ENCODE results near the gene PDPR. TPM values are rescaled to one million over a fixed set of nuclear protein-coding genes. Genes with fewer than 3 reads are reported as not detected.
"Not testable (repeated sequence)": the region's sequence is repeated elsewhere in the genome, so short reads cannot be mapped to it uniquely, and the experiment has no call there.

The PDPR gene
- total RNA-seq, 4 donors from 2014 or later, result 29.1 to 36.2 (median 31.7) TPM

- no peak overlapping the region for H3K4me3 ChIP-seq
- intact Hi-C loops (cut with DNase I; ENCODE audit: low total_unique reads), result loop anchor here (10.0 kb wide), 1 partner anchor 94 kb away; the partner anchor contains the start of gene EXOSC6
- peaks cover 0 to 14% (median 5%) of the 10 kb centered on the region in 4 donors for H3K4me1 ChIP-seq
- no peak for DNase-seq
- in situ Hi-C loops (cut with MboI; ENCODE audit: low pct_ligation_motif_present in 1 of 4, low pct_unique_long_range_greater_than_20kb in 1 of 4, low sequenced_read_pairs in 3 of 4), result loop anchor here in 1 of 4 donors (25.0 kb wide), 1 partner anchor 101 kb away; the partner anchor contains the start of gene EXOSC6
- TF ChIP-seq POLR2A (IDR thresholded peaks at IDR 0.05), result no peak
- TF ChIP-seq EP300 (IDR thresholded peaks at IDR 0.05; ENCODE audit: low read depth), result no peak
- no peak for TF ChIP-seq CTCF (IDR thresholded peaks at IDR 0.05)
- no peak for TF ChIP-seq POLR2AphosphoS5 (IDR thresholded peaks at IDR 0.05)
- no peaks in the 10 kb centered on the region for H3K27me3 ChIP-seq
- peaks cover 0 to 50% (median 23%) of the 10 kb centered on the region in 4 donors for H3K36me3 ChIP-seq
- no peak overlapping the region for H3K27ac ChIP-seq
- H3K9me3 ChIP-seq, result no peaks in the 10 kb centered on the region
- 96 to 100% methylated on average over 1 to 6 of the region's 6 CpGs for WGBS, 2 donors (ENCODE audit: low coverage in 1 of 2)
Measured at GRCh38 chr16:70160821-70161220, 46.7 kb downstream of the PDPR start.

GRCh38 chr16:70161350-70161749 lies 47.2 kb downstream of the PDPR start:
- Histone ChIP-seq H3K36me3 (peaks cover 0 to 45% (median 21%) of the 10 kb centered on the region in 4 donors), H3K9me3 (no peaks in the 10 kb centered on the region), H3K4me1 (peaks cover 0 to 14% (median 5%) of the 10 kb centered on the region in 4 donors), H3K4me3 (no peak overlapping the region), H3K27ac (peak overlapping the region in 1 of 4 donors; percentile 15), H3K27me3 (no peaks in the 10 kb centered on the region)
- DNase-seq, result no peak
- intact Hi-C loops (cut with DNase I; ENCODE audit: low total_unique reads) (loop anchor here (10.0 kb wide), 1 partner anchor 93 kb away; the partner anchor contains the start of gene EXOSC6), in situ Hi-C loops (cut with MboI; ENCODE audit: low pct_ligation_motif_present in 1 of 4, low pct_unique_long_range_greater_than_20kb in 1 of 4, low sequenced_read_pairs in 3 of 4) (loop anchor here in 1 of 4 donors (25.0 kb wide), 1 partner anchor 101 kb away; the partner anchor contains the start of gene EXOSC6)
- 83 to 94% methylated on average over 3 to 6 of the region's 6 CpGs for WGBS, 2 donors (ENCODE audit: low coverage in 1 of 2)
- TF ChIP-seq EP300 (IDR thresholded peaks at IDR 0.05; ENCODE audit: low read depth), result no peak

- Histone ChIP-seq H3K27me3 (no peaks in the 10 kb centered on the region), H3K36me3 (peaks cover 0 to 38% (median 17%) of the 10 kb centered on the region in 4 donors), H3K4me3 (no peak overlapping the region), H3K27ac (peak overlapping the region in 2 of 4 donors; percentile 15 to 30), H3K4me1 (peaks cover 0 to 14% (median 5%) of the 10 kb centered on the region in 4 donors), H3K9me3 (no peaks in the 10 kb centered on the region)
- WGBS, 2 donors (ENCODE audit: low coverage in 1 of 2), result 38 to 44% methylated on average over 5 to 7 of the region's 7 CpGs
- DNase-seq, result no peak
- intact Hi-C loops (cut with DNase I; ENCODE audit: low total_unique reads), result loop anchor here (10.0 kb wide), 1 partner anchor 93 kb away; the partner anchor contains the start of gene EXOSC6
- in situ Hi-C loops (cut with MboI; ENCODE audit: low pct_ligation_motif_present in 1 of 4, low pct_unique_long_range_greater_than_20kb in 1 of 4, low sequenced_read_pairs in 3 of 4), result loop anchor here in 1 of 4 donors (25.0 kb wide), 1 partner anchor 100 kb away; the partner anchor contains the start of gene EXOSC6
- TF ChIP-seq POLR2AphosphoS5 (IDR thresholded peaks at IDR 0.05) (peak in 2 of 3 donors; percentile 16 to 20), CTCF (IDR thresholded peaks at IDR 0.05) (no peak)
Measured at GRCh38 chr16:70162041-70162451, 47.9 kb downstream of the PDPR start.

DNA sequence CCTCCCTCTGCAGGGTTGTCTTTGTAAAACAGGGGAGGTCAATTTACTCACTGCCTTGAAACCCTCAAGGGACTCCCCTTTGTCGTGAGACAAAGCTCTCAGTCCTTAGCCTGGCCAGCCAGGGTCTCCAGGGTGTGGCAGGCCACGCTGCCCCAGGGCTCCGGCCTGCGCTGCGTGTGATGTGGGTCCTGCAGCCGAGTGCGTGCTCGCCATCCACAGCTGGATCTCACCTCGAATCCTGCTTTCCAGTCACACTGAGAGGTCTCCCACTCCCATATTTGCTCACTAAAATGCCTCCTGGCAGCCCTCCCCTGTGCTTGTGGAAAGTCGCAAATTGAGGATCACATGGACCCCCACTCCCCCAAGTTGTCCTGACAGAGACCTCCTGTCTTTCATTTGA lies 49.5 kb downstream of the PDPR start:
- Histone ChIP-seq H3K27me3 (no peaks in the 10 kb centered on the region), H3K4me1 (peaks cover 0 to 14% (median 5%) of the 10 kb centered on the region in 4 donors), H3K27ac (no peak overlapping the region), H3K9me3 (no peaks in the 10 kb centered on the region), H3K36me3 (peaks cover 0 to 24% (median 10%) of the 10 kb centered on the region in 4 donors), H3K4me3 (no peak overlapping the region)
- intact Hi-C loops (cut with DNase I; ENCODE audit: low total_unique reads), result loop anchor here (10.0 kb wide), 1 partner anchor 91 kb away; the partner anchor contains the start of gene EXOSC6
- WGBS, 2 donors (ENCODE audit: low coverage in 1 of 2), result 90 to 100% methylated on average over 1 to 10 of the region's 10 CpGs
- in situ Hi-C loops (cut with MboI; ENCODE audit: low pct_ligation_motif_present in 1 of 4, low pct_unique_long_range_greater_than_20kb in 1 of 4, low sequenced_read_pairs in 3 of 4), result loop anchor here in 1 of 4 donors (25.0 kb wide), 1 partner anchor 99 kb away; the partner anchor contains the start of gene EXOSC6
- no peak for DNase-seq
- TF ChIP-seq POLR2A (IDR thresholded peaks at IDR 0.05), result no peak
- TF ChIP-seq CTCF (IDR thresholded peaks at IDR 0.05), result no peak
- no peak for TF ChIP-seq EP300 (IDR thresholded peaks at IDR 0.05; ENCODE audit: low read depth)
- no peak for TF ChIP-seq POLR2AphosphoS5 (IDR thresholded peaks at IDR 0.05)

DNA sequence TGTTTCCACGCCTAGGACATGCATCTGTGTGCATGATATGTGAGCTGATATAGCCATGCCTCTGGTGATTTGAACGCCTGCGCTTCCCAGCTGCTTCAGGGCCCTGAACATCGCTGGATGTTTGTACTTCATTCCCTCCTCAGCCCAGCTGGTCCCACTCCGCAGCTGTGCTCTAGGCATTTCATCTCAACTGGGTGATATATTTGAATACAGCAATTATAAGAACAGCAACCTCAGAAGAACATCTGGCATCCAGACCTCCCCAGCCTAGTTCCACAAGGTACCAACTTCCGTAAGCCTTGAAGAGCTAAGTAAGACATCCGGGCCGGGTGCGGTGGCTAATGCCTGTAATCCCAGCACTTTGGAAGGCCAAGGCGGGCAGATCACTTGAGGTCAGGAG lies 52.6 kb downstream of the PDPR start:
- in situ Hi-C loops (cut with MboI; ENCODE audit: low pct_ligation_motif_present in 1 of 4, low pct_unique_long_range_greater_than_20kb in 1 of 4, low sequenced_read_pairs in 3 of 4) (loop anchor here in 1 of 4 donors (25.0 kb wide), 1 partner anchor 96 kb away; the partner anchor contains the start of gene EXOSC6), intact Hi-C loops (cut with DNase I; ENCODE audit: low total_unique reads) (loop anchor here (10.0 kb wide), 1 partner anchor 88 kb away; the partner anchor contains the start of gene EXOSC6)
- not testable (repeated sequence) for DNase-seq, H3K27me3 ChIP-seq, H3K9me3 ChIP-seq, H3K4me3 ChIP-seq, H3K27ac ChIP-seq, H3K36me3 ChIP-seq
- 80% methylated on average over 5 of the region's 10 CpGs; no CpG with 5 or more reads in 1 of the 2 donors for WGBS, 2 donors (ENCODE audit: low coverage in 1 of 2)
- H3K4me1 ChIP-seq, result peaks cover 0 to 10% (median 5%) of the 10 kb centered on the region in 4 donors

DNA sequence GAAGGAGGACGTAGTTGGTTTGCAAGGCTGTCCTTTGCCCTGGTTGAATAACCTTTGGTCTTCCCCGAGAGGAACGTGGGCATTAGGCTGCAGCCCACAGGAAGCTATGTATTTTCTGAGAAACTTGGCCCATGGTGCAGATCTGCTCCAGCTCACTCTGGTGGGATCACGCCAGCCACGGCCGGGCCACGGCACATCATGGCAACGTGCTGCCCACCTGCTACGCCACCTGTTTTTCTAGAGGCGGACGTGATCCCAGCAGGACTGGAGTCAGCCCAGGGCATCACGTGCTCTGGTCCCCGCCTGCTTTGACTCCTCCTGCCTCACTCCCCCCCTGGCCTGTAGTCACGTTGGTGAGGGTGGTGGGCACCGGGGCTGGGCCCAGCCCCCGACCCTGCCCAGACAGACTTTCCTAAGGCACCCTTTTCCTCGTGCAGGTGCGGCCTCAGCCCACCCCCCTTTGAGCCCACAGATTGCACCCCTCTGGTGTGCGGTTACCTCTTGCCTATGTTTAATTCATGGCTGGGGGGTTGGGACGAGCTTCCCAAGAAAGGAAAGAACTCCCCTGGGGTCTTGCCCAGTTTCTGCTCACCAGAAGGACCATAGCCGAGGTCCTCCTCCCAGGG lies 59.2 kb downstream of the PDPR start, which contains the start of gene CLEC18C:
Gene CLEC18C, plus strand, starts transcription at position 576 of the 626 bp plus-strand sequence. CDS start 492 bp downstream, outside the sequence.
- WGBS, 2 donors (ENCODE audit: low coverage in 1 of 2), result 80% methylated on average over 12 of the region's 21 CpGs; no CpG with 5 or more reads in 1 of the 2 donors
- H3K36me3 ChIP-seq; H3K4me1 ChIP-seq; DNase-seq; H3K27ac ChIP-seq; H3K4me3 ChIP-seq; intact Hi-C loops (cut with DNase I; ENCODE audit: low total_unique reads); H3K27me3 ChIP-seq; H3K9me3 ChIP-seq: not testable (repeated sequence)
- in situ Hi-C loops (cut with MboI; ENCODE audit: low pct_ligation_motif_present in 1 of 4, low pct_unique_long_range_greater_than_20kb in 1 of 4, low sequenced_read_pairs in 3 of 4), result loop anchor here in 1 of 4 donors (25.0 kb wide), 1 partner anchor 89 kb away; the partner anchor contains the start of gene EXOSC6

- H3K27me3 ChIP-seq; H3K9me3 ChIP-seq; H3K4me1 ChIP-seq; DNase-seq; intact Hi-C loops (cut with DNase I; ENCODE audit: low total_unique reads); H3K4me3 ChIP-seq; H3K27ac ChIP-seq; H3K36me3 ChIP-seq: not testable (repeated sequence)
- in situ Hi-C loops (cut with MboI; ENCODE audit: low pct_ligation_motif_present in 1 of 4, low pct_unique_long_range_greater_than_20kb in 1 of 4, low sequenced_read_pairs in 3 of 4), result loop anchor here in 1 of 4 donors (25.0 kb wide), 1 partner anchor 88 kb away; the partner anchor contains the start of gene EXOSC6
- WGBS, 2 donors (ENCODE audit: low coverage in 1 of 2), result no CpG with 5 or more reads among the region's 15 CpGs
Measured at GRCh38 chr16:70173916-70174315, 59.8 kb downstream of the PDPR start.
